ENCODE results near the gene TBC1D22A.
A peak's percentile ranks its signal among the peaks of the same experiment; 100 is the strongest.

TBC1D22A gene

DNA sequence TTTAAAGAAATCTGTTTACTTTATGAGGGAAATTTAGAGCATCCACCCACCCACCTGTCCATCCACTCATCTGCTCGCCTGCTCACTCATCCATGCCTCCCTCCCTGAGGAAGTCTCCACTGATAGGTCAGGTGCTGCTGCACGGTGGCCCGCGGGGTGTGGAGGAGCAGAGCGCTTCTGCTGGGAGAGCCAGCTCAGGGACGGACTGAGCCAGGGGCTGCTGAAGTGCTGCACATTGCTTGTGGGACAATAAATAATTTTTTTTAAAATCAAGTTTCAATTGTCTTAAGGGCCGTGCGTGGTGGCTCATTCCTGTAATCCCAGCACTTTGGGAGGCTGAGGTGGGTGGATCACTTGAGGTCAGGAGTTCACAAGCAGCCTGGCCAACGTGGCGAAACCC is 148.9 kb downstream of the TBC1D22A start:
- ATAC-seq = no peak

DNA sequence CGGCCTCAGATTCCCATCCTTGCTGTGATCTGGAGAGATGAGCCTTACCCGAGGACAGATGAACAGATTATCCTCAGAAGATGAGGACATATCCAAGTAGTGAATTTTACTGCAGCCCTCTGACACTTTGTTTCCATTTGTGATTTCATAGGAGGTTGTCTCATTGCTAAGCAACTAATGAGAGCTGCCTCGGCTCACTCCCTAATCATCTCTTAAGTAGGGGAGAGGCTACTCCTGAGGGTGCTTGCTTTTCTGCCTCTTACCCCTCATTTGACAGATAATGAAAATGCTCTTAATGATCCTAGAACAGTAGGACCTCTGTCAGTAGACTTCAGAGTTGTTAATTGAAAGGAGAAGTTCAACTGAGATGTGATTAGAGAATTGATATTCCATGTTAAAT is 150.9 kb downstream of the TBC1D22A start:
- ATAC-seq = no peak

DNA sequence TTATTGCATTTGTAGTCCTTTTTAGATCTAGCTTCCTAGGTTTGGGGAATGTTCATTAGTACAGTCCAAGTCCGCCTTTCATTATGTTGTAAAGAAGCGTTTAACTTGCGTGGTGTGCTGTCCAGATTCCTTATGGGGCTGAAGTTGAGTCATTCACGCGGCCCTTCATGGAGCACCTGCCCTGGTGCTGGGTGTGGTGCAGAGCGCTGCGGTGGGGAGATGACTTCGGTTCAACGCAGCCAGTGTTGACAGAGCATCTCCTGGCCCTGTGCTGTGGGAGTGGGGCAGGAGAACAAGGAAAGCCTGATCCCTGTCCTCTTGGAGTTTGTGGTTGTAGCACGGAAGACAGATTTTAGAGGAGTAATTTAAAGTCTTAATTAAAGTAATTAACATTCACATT is 152.0 kb downstream of the TBC1D22A start:
- no peak for ATAC-seq

DNA sequence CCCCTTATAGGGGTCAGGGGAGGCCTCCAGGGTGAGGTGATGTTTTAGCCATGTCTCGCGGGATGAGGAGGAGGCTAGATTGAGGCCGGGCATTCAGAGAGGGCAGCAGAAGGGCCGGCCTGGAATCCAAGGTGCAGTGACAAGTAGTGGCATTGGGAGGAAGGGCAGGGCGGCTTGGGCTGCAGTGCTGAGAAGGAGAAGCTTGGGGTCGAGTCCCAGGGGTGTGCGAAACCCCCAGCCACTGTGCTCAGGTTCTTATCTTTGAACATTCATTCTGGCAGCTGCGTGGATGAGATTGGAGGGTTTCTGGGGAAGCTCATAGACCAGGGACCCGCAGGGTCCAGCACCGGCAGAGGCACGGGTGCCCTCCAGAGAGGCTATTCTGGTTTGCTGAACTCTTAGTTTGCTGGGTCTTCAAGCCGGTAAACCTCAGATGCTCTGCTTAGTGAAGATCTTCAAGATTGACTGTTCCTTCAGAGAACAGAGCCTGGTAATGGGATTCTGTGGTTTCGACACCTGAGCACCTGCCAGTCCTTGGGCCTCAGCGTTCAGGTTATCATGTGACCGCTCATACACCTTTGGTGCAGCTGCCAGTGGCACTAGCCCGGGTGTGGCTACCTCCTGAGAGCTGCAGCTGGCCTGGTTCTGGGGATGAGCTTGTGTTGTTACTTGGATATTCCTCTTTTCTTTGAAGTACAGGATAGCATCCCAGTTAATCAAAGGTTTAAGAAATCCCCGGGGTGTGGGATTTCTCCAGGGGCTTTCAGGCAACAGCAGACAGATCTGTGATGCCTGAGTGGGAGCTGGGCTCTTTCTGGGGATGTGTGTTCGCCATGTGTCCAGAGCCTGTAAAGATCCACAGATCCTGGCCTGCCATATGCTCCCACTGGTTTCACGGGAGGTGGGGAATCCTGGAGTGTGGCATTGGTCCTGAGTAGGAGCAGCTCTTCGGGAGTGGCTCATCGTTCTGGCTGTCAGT is 152.8 kb downstream of the TBC1D22A start:
- ATAC-seq = no peak

DNA sequence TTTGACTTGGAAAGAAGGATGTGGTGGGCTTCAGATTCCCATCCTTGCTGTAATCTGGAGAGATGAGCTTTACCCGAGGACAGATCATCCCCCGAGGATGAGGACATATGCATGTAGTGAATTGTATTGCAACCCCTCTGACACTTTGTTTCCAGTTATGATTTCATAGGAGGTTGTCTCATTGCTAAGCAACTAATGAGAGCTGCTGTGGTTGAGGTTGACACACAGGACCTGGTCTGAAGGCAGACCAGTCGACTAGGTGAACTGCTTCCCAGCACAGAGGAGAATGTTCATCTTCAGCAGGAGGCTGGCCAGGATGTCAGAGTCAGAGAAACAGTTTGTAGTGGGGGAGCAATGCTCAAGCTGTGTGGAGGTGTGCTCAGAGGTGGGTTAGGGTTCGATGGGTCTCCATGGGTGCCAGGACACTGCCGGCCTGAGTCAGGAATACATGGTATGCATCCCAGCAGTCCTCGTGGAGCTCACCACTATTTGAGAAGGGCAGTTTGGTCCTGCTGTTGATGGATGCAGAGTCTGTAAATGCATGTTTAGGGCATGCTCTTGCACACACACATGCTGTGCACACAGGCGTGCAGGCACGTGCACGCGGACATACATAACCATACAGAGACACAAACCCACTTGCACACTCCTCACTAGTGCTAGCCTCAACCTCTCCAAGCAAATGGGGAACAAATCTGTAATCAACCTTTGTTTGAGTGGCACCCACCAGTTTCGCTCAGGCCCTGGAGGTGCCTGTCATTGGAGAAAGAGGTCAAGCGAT is 153.7 kb downstream of the TBC1D22A start:
- no peak for ATAC-seq

DNA sequence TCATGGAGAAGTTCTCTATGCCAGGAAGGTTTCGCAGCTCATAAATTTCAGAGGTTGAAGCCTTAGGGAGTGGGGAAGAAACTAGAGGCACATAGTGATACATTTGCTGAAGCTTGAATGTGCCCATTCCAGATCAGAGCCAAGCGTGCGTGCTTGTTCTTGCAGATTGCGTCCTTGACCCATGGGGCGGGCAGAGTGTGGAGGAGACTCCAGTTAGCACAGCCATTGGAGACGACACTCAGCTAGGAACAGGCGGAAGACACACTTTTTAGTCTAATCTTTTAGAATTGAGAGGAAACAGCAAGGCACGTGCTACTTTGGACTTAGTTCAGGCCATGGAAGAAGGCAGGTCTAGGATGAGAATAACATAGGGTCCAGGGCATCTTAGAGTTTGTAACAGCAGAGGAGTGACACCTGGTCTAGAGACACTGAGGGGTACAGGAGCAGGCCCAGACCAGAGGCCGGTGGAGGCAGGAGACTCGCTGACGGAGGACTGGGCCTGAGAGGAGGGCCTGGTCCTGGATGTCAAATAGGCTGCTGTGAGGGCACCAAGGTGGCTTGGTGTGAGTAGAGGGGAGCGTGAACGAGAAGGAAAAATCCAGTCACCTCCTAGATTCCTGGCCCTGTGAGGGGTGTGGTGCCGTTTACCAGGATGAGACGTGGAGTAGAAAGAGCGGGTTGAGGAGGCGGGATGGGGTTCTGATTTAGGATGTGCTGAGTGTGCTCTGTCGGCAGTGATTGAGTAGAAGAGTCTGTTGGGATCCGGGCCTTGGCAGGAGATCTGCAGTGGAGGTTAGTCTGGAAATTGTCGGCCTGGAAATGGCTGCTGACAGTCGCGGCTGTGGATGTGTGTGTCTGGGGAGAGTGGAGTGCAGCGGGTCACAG is 154.7 kb downstream of the TBC1D22A start:
- ATAC-seq = no peak

DNA sequence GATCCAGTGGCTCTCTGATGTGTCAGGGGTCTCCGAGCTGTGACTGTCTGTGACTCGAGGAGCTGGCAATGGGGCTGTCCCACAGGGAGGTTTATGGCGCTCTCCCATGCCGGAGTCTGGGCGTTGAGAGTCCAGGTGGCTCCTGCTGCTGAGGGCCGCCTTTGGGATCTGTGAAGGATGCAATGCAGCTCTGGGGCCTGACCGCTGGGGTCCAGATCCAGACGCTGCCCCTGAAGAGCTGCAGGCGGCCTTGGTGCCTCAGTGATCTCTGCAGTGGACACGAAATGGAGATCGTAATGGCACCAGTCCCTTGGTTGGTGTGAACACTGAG is 155.3 kb downstream of the TBC1D22A start:
- ATAC-seq = no peak

DNA sequence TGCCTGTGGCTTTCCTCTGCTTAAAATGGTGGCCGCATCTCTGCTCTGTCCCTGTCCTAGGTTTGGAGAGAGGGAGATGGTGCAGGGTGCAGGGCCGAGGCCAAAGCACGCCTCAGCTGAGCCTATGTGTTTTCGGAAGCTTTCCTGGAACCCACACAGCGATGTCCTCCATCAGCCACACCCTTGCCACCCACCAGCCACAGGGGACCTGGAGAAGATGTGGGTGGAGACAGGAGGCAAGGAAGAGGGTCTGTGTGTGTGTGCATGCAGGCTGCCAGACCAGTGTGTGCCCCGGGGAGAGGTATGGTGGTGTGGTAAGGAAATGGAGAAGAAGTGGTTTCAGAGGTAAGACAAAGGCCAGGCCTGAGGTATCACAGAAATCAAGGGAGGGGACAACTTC is 155.7 kb downstream of the TBC1D22A start:
- ATAC-seq = no peak

DNA sequence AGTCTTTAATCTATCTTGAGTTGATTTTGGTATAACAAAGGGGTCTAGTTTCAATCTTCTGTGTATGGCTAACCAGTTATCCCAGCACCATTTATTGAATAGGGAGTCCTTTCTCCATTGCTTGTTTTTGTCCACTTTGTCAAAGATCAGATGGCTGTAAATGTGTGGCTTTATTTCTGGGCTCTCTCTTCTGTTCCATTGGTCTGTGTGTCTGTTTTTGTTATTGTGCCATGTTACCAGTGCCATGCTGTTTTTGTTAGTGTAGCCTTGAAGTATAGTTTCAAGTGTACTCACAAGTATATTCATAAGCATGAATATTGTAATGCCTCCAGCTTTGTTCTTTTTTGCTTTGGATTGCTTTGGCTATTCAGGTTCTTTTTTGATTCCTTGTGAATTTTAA is 159.6 kb downstream of the TBC1D22A start:
- ATAC-seq = no peak

DNA sequence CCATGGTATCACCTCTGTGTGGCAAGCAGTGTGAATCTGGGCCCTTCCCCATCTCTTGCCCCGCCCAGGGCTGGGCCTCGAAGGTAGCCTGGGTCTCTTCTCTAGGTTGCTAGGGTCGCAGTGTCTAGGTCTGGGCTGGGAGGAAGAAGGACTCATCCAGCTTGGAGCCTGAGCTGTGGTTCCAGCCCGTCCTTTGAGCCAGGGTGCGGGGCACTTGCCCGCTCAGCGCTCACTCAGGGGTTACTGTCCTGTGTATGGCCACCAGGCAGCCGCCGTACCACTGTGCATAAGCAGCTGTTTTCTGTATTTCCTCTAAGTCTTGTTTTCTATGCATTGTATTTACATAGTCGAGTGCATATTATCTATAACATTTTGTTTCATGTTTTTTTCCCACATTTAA is 160.9 kb downstream of the TBC1D22A start:
- no peak for ATAC-seq

DNA sequence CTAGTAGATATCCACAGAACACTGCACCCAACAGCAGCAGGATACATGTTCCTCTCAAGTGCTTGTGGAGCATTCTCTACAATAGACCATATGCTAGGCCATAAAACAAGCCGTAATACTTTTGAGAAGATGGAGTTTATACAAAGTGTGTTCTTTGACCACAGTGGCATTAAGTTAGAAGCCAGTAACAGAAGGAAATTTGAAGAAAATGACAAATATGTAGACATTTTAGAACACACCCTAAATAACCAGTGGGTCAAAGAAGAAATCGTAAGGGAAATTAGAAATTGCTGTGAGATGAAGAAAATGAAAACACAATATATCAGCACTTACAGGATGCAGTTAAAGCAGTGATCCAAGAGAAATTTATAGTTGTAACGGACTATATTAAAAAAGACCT is 163.4 kb downstream of the TBC1D22A start:
- no peak for ATAC-seq

DNA sequence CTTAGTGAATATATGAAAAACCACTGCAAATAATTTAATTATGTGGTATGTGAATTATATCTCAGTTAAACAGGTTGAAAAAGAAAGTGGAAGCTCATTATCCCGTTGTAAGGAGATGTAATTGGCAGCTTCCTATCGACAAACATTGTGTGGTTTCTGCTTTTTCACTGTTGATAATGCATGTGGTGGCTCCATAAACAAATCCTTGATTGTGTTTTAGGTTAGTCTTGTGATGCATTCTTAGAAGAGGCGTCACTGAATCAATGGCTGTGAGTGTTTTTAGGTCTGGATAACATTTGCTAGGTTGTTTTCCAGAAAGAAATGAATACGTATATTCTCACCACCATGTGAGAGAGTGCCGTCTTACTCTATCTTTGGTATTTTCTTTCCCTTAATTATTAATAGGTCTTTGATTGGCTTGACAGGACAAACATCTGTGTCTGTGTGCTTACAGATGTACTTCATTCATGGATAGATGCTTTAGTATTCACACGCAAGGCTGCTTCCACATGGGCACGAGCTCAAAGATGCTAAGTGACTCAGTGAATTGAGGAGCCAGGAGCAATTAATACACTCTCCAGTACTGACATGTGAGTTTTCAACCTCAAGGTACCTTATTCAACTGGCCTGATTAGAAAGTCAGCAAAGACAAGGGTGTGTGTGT is 166.7 kb downstream of the TBC1D22A start:
- no peak for ATAC-seq

DNA sequence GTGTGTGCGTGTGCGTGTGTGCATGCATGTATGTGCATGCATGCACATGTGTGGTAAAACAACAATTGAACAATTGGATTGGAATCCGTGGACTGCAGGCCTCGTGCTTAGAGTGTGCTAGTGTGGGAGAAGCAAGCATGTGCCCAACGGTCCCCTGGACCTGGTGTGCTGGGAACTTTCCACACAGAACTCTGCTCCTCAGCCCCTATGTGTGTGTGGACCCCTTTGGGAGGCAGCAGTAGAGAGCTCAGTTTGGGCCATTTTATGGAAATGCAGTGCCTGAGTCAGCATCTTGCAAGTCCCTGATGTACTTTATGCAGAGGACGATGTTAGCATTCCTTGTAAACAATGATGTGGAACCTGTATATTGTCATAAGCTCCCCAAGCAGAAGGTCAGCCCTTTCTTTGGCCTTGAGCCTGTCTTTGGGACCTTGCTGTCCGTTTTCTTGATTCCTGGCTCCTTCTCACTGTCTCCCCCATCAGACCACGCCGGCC is 167.3 kb downstream of the TBC1D22A start:
- ATAC-seq = no peak

DNA sequence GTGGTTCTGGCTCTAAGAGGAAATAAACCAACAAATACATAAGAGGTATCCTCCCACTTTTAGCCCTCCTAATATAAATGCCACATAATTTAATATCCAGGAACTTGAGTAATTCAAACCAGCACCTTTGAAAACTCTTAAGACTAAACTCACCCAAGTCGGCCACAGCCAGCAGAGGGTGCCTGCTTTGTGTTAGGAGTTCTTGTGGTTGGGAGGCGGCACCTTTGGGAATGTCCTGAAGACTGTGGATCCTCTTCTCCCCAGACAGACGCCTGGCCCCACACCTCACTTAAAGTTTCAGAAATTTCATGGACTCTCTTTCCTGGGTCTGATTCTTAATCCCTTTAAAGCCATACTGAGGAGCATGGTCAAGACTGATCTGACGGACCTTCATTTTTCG is 169.0 kb downstream of the TBC1D22A start:
- ATAC-seq = no peak

DNA sequence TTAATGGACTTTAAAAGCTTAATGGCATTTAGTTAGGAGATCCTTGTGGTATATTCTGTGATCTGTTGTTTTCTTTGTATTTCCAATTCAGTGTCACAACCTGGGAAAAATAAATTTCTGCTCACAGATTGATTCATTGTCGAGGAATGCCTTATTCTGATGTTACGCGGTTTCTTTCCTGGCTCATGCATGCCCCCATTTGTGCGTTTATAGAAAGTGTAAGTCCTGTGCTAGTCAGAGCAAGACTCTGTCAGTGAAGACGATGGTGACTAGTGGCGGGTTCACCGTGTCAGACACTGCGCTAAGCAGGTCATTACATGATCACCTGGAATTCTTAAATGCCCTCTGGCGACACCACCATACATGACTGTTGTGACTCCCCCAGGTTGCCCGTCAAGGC is 169.4 kb downstream of the TBC1D22A start:
- ATAC-seq = no peak

DNA sequence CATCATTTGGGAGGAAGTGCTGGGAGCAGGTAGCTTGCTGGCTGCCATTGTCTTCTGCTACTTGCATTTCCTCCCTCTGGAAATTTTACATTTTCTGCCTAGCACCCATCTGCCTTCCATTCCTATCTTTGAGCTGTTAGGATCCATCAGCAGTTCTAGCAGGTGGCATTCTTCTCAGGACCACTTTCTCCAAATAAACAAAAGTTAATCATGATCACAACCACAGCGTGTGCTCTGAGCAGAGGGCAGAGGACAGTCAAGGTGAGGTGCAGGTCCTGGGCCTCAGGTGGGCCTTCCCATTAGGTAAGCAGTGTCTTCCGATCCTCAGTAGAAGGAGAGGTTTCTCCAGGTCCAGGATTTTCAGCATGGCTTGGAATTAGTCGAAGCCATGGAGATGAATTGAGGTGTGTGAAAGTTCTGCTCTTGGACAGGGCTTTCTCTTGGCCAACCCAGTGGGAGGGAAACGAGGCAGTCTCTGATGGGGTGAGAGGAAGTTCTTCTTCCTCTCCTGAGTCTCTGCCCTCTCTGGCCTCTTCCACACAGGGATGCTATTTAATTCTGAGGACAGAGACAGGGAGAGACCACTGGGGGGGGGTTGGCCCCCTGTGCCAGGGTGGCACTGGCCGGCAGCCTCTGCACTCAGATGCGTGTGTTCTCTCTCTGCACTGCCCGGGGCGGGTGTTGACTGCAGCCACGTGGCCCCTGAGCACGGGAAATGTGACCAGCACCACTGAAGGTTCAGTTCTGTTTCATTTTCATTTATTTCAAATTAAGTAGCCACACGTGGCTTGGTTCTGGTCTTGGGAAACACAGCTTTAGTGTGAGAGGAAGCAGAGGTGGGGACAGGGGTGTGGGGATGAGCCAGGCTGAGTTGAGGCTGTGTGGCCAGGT is 170.8 kb downstream of the TBC1D22A start:
- ATAC-seq = no peak

DNA sequence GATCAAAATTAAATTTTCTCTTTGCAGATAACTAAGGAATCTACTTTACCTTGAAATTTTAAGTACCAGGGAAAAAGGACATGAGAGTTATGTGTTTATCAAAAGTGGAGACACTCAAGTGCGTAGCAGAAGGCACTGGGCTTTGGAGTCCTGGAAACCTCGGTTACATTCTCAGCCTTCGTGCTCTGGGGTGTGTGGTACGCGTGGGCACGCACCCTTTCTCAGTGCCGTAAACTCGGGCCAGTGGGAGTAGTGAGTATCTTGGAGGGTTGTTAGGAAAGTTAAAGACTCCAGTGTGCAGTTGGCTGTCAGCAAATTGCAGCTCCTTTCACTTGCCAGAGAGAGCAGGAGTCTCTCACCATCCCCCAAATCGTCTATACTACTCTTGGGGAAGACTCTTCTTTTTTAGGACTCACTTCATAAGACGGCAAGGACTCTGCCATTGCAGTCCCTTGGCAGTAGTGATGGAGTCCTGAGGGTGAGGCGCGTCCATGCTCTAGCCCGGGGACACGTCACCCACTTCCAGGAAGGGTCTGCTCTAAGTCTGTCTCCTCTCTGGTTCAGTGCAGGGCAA is 171.8 kb downstream of the TBC1D22A start:
- ATAC-seq = no peak

DNA sequence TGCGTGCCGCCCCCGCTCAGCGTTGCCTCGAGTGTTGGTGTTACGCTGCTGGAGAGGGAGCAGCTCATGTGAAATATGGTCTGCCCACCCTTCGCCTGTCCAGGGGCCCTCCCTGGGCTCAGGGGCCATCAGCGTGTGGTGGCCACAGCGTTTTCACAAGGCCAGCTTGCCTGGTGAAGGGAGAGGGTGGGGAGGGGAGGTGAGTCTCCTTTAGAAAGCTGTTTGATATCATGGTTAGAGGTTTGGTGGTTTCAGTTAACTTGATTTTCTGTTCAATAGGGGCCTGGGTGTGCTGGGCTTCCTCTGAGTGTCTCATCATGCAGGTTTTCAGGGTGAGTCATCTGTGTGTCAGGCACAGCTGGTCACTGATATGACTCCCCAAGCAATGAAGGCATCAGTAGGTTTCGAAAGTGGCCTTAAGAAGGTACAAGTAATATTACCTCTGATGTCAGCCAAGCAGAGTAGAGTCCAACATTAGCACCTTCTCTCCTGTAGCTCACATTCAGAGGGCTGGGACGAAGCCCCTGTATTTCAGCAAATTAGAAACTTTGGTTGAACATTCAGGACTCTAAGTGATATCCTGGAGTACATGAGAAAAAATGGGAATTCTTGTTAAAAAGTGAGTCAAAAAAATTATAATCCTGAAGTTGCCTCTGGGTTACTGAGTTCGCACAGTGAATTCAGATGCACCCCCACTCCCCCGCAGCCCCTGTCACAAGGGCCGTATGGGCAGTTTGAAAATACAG is 172.5 kb downstream of the TBC1D22A start:
- ATAC-seq = peak; percentile 97 to 99

DNA sequence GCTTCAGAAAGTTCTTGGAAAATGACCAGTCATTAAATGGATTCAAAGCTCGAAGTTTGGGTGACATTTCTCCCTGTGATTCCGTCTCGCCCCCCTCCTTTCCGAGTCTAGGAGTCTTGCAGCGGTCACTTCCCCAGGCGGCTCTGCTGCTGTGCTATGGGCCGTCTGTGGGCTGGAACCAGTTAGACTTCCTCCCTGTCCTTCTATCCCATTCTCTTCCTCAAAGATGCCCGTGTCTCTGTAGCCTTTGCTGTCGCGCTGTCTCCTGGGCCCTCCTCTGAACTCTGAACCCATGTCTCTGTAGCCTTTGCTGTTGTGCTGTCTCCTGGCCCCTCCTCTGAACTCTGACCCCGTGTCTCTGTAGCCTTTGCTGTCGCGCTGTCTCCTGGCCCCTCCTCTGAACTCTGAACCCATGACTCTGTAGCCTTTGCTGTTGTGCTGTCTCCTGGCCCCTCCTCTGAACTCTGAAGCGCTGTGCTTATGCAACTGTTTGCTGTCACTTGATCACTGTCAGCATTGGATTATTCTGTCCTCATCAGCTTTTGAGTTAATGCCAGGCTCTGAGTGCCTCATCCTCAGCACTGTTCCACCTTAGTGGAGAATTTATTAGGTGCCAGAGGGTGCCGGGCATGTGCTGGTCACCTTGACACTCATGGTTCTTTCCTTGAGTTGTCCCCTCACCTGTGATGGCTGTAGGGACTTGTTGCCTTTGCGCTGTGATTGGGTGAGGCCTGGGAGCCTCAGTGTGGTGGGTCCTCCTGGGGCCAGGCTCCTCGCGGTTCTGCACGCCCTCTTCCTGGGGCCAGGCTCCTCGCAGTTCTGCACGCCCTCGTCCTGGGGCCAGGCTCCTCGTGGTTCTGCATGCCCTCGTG is 173.3 kb downstream of the TBC1D22A start:
- ATAC-seq = no peak
